GM23338 (cell line): Measurements from ENCODE around the gene TFB2M. TPM values are rescaled to one million over a fixed set of nuclear protein-coding genes. Genes with fewer than 3 reads are reported as not detected.

Experiments used
- ATAC-seq: fragments of 200-7000 bp; cut with Tn5 transposase; 3 replicates; pipeline ENCODE4 v1.9.1; 2020
- DNase-seq: peaks from one replicate; pipeline ENCODE4 v3.0.0-alpha.2; 2015; ENCODE audit warnings: low spot score
- H2AFZ ChIP-seq: fragments of 200-600 bp; sonication (generic); 2 replicates; pipeline ENCODE4 v1.8.0; 2016; ENCODE audit warnings: antibody characterized with exemption, mild to moderate bottlenecking, moderate library complexity
- H3F3A ChIP-seq: fragments of 200-600 bp; sonication (generic); replicated peaks from 2 replicates; pipeline ENCODE4 v1.8.0; 2017; ENCODE audit warnings: antibody characterized with exemption, mixed run types, low read depth
- H3K27ac ChIP-seq: fragments of 200-600 bp; sonication (generic); 2 replicates; pipeline ENCODE4 v1.6.1; 2016; ENCODE audit warnings: low read depth
- H3K27me3 ChIP-seq: fragments of 200-600 bp; sonication (generic); 2 replicates; pipeline ENCODE4 v1.8.0; 2016; ENCODE audit warnings: mild to moderate bottlenecking, mixed run types, moderate library complexity; ENCODE audit not compliant: insufficient read depth
- H3K36me3 ChIP-seq: fragments of 200-600 bp; sonication (generic); 2 replicates; pipeline ENCODE4 v1.8.0; 2016; ENCODE audit warnings: mild to moderate bottlenecking; ENCODE audit not compliant: insufficient read depth
- H3K4me1 ChIP-seq: fragments of 200-600 bp; sonication (generic); 2 replicates; pipeline ENCODE4 v1.8.0; 2016; ENCODE audit warnings: mild to moderate bottlenecking, moderate library complexity; ENCODE audit not compliant: insufficient read depth
- H3K4me2 ChIP-seq: fragments of 200-600 bp; sonication (generic); 2 replicates; pipeline ENCODE4 v1.7.1; 2017; ENCODE audit warnings: mixed run types
- H3K4me3 ChIP-seq: fragments of 200-600 bp; sonication (generic); 2 replicates; pipeline ENCODE4 v1.6.1; 2016; ENCODE audit warnings: mixed run types
- H3K79me2 ChIP-seq: fragments of 200-600 bp; sonication (generic); replicated peaks from 2 replicates; pipeline ENCODE4 v1.8.0; 2017; ENCODE audit warnings: mild to moderate bottlenecking; ENCODE audit not compliant: insufficient read depth
- H3K9me2 ChIP-seq: fragments of 200-600 bp; sonication (generic); 2 replicates; pipeline ENCODE4 v1.8.0; 2017; ENCODE audit not compliant: insufficient read depth
- H4K20me1 ChIP-seq: fragments of 200-600 bp; sonication (generic); replicated peaks from 2 replicates; pipeline ENCODE4 v1.8.0; 2017; ENCODE audit warnings: mild to moderate bottlenecking; ENCODE audit not compliant: insufficient read depth
- H3K27ac Mint-ChIP-seq: 2 replicates; pipeline ENCODE4 v1.8.0; 2020; ENCODE audit warnings: inconsistent platforms, mild to moderate bottlenecking, moderate library complexity, mixed read lengths
- H3K27me3 Mint-ChIP-seq: 3 replicates; pipeline ENCODE4 v1.8.0; 2022; ENCODE audit warnings: low read depth, mild to moderate bottlenecking, moderate library complexity, mixed read lengths, inconsistent platforms; ENCODE audit not compliant: insufficient read depth, poor library complexity
- H3K36me3 Mint-ChIP-seq: 3 replicates; pipeline ENCODE4 v1.8.0; 2021; ENCODE audit warnings: low read depth, mild to moderate bottlenecking, inconsistent platforms, moderate library complexity, mixed read lengths
- H3K4me1 Mint-ChIP-seq: 3 replicates; pipeline ENCODE4 v1.8.0; 2020; ENCODE audit warnings: mild to moderate bottlenecking, inconsistent platforms, mixed read lengths
- H3K4me3 Mint-ChIP-seq: 3 replicates; pipeline ENCODE4 v1.8.0; 2021; ENCODE audit warnings: moderate library complexity, mild to moderate bottlenecking, inconsistent platforms, mixed read lengths
- H3K9me3 Mint-ChIP-seq: 3 replicates; pipeline ENCODE4 v1.8.0; 2020; ENCODE audit warnings: moderate library complexity, mild to moderate bottlenecking, inconsistent platforms, mixed read lengths
- CREB1 ChIP-seq: fragments of 250-450 bp; sonication (Bioruptor Pico); IDR thresholded peaks from 2 replicates; pipeline ENCODE4 v1.5.0; 2020; ENCODE audit warnings: low read depth, mild to moderate bottlenecking, moderate library complexity
- CTCF ChIP-seq, 2 experiments: fragments of 200-600 bp in 1 of 2; sonication (generic) in 1 of 2; conservative IDR thresholded peaks; 2 replicates each; pipeline versions ENCODE4 v1.5.1 to v1.6.1; 2016 to 2017; ENCODE audit warnings: antibody characterized with exemption in 2 of 2, low read depth in 2 of 2, mild to moderate bottlenecking in 2 of 2, moderate library complexity in 1 of 2
- EZH2 ChIP-seq: fragments of 200-600 bp; sonication (generic); IDR thresholded peaks from one replicate; pipeline ENCODE4 v1.8.0; 2017; ENCODE audit warnings: antibody characterized with exemption, mild to moderate bottlenecking, low read depth; ENCODE audit not compliant: unreplicated experiment
- EZH2phosphoT487 ChIP-seq: fragments of 200-600 bp; sonication (generic); IDR thresholded peaks from one replicate; pipeline ENCODE4 v1.8.1; 2018; ENCODE audit warnings: antibody characterized with exemption; ENCODE audit not compliant: unreplicated experiment
- JUNB ChIP-seq: IDR thresholded peaks from one replicate; pipeline ENCODE4 v1.6.1; 2016; ENCODE audit warnings: antibody characterized with exemption; ENCODE audit not compliant: unreplicated experiment
- NANOG ChIP-seq: IDR thresholded peaks from 2 replicates; pipeline ENCODE4 v1.6.1; 2016; ENCODE audit warnings: antibody characterized with exemption, borderline replicate concordance
- POLR2AphosphoS5 ChIP-seq: IDR thresholded peaks from 2 replicates; pipeline ENCODE4 v1.6.1; 2016; ENCODE audit warnings: antibody characterized with exemption, low read depth
- REST ChIP-seq: IDR thresholded peaks from one replicate; pipeline ENCODE4 v1.6.1; 2018; ENCODE audit warnings: antibody characterized with exemption; ENCODE audit not compliant: unreplicated experiment
- STAT1 ChIP-seq: IDR thresholded peaks from one replicate; pipeline ENCODE4 v1.6.1; 2016; ENCODE audit warnings: antibody characterized with exemption; ENCODE audit not compliant: unreplicated experiment
- ZNF114 ChIP-seq: fragments of 250-450 bp; sonication (Bioruptor Pico); IDR thresholded peaks from 2 replicates; pipeline ENCODE4 v1.5.0; 2020; ENCODE audit warnings: mild to moderate bottlenecking, moderate library complexity
- ZNF331 ChIP-seq: fragments of 250-450 bp; sonication (Bioruptor Pico); IDR thresholded peaks from 2 replicates; pipeline ENCODE4 v1.5.0; 2020; ENCODE audit warnings: low read depth, mild to moderate bottlenecking, moderate library complexity
- ZNF462 ChIP-seq: fragments of 250-450 bp; sonication (Bioruptor Pico); IDR thresholded peaks from 2 replicates; pipeline ENCODE4 v1.5.0; 2020; ENCODE audit warnings: mild to moderate bottlenecking, moderate library complexity
- polyA plus RNA-seq: library from polyadenylated mRNA; unstranded; fragments of >200 nt; fragmentation: Nextera tagmentation; extraction: Ambion mirVana; gene quantifications from 2 replicates; pipeline ENCODE4 v1.2.1, GENCODE V29; 2016
- total RNA-seq: library from RNA; depleted of rRNA; stranded (reverse); fragments of >200 nt; shearing (Covaris generic); gene quantifications from 2 replicates; pipeline ENCODE4 v1.2.3, GENCODE V29; 2014

Gene TFB2M
- total and polyA plus RNA-seq, 2 experiments from 2014 or later, result 18.7 to 24.9 TPM

- TF ChIP-seq ZNF462 (CRISPR knock-in tag), result no peak
- TF ChIP-seq CREB1 (CRISPR knock-in tag), result no peak
- TF ChIP-seq EZH2, result no peak
- no peak for TF ChIP-seq JUNB
- TF ChIP-seq CTCF (conservative IDR thresholded peaks at IDR 0.05; ENCODE audit: low read depth in 2 of 2), result no peak
These were observed 28.6 kb downstream of the TFB2M start (continued) for GRCh38 chr1:246537441-246537840.

- DNase-seq (no peak), ATAC-seq (no peak)
- H3K27me3 Mint-ChIP-seq, result no peaks in the 10 kb centered on the region
- Histone ChIP-seq H3K27me3 (no peaks in the 10 kb centered on the region), H3K27ac (no peak overlapping the region), H3K4me1 (0 out of 2 replicates have a peak, but pooled peaks cover 7% of the 10 kb centered on the region), H4K20me1 (no peaks in the 10 kb centered on the region), H3K4me3 (no peak overlapping the region), H3K79me2 (no peaks in the 10 kb centered on the region), H3K4me2 (no peak overlapping the region), H3K36me3 (no peaks in the 10 kb centered on the region), H3F3A (no peaks in the 10 kb centered on the region), H3K9me2 (no peaks in the 10 kb centered on the region), H2AFZ (no peak overlapping the region)
- peaks cover 33% of the 10 kb centered on the region for H3K9me3 Mint-ChIP-seq
- no peak overlapping the region for H3K4me3 Mint-ChIP-seq
- H3K4me1 Mint-ChIP-seq, result peaks cover 3% of the 10 kb centered on the region; the same call in 2 of the 3 replicates
- peaks cover 11% of the 10 kb centered on the region; the same call in 2 of the 3 replicates for H3K36me3 Mint-ChIP-seq
- H3K27ac Mint-ChIP-seq, result no peak overlapping the region
- no peak for TF ChIP-seq POLR2AphosphoS5
- no peak for TF ChIP-seq EZH2phosphoT487
- TF ChIP-seq ZNF114 (CRISPR knock-in tag), result no peak
- TF ChIP-seq REST, result no peak
- TF ChIP-seq NANOG, result no peak
- no peak for TF ChIP-seq CREB1 (CRISPR knock-in tag)
- no peak for TF ChIP-seq STAT1
- no peak for TF ChIP-seq ZNF331
These were observed 31.9 kb downstream of the TFB2M start for GRCh38 chr1:246534114-246534513.
